Activated CD4-positive, alpha-beta T cell treated with anti-CD3 and anti-CD28 coated beads, Interleukin-2, amount 10 ng/mL, durations not matched to agents 24 days and 14 days (primary cell): ENCODE results near the gene RGS2. TPM values are rescaled to one million over a fixed set of nuclear protein-coding genes. Genes with fewer than 3 reads are reported as not detected.

ENCODE experiments used
- DNase-seq: peaks from one replicate; pipeline ENCODE4 v3.0.0; 2022
- H3K27ac Mint-ChIP-seq: one replicate; pipeline ENCODE4 v1.8.0; 2022; ENCODE audit warnings: mild to moderate bottlenecking, mixed read lengths
- H3K27me3 Mint-ChIP-seq: one replicate; pipeline ENCODE4 v1.8.0; 2022; ENCODE audit warnings: mixed read lengths
- H3K36me3 Mint-ChIP-seq: one replicate; pipeline ENCODE4 v1.8.0; 2022; ENCODE audit warnings: low read depth, mild to moderate bottlenecking, mixed read lengths
- H3K4me1 Mint-ChIP-seq: one replicate; pipeline ENCODE4 v1.8.0; 2021; ENCODE audit warnings: mixed read lengths
- H3K4me3 Mint-ChIP-seq: one replicate; pipeline ENCODE4 v1.8.0; 2022; ENCODE audit warnings: mild to moderate bottlenecking, moderate library complexity, mixed read lengths
- H3K9me3 Mint-ChIP-seq: one replicate; pipeline ENCODE4 v1.8.0; 2021; ENCODE audit warnings: mixed read lengths
- intact Hi-C: fragments of 100-400 bp; cut with micrococcal nuclease; formaldehyde crosslinking; loops from one replicate; pipeline ENCODE4 v1.15.1; 2023
- total RNA-seq: library from RNA; stranded (reverse); gene quantifications from 2 replicates; pipeline ENCODE4 v1.2.3, GENCODE V29; 2022

RGS2 gene, protein sequence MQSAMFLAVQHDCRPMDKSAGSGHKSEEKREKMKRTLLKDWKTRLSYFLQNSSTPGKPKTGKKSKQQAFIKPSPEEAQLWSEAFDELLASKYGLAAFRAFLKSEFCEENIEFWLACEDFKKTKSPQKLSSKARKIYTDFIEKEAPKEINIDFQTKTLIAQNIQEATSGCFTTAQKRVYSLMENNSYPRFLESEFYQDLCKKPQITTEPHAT
- total RNA-seq: 5.2 and 6.7 TPM in 2 replicates

GRCh38 chr1:192808518-192809306, at the start of gene RGS2:
Gene RGS2, plus strand, starts transcription at chr1:192809039. Its CDS starts 33 bp downstream, at chr1:192809072.
- no peaks in the 10 kb centered on the region for H3K9me3 Mint-ChIP-seq

DNA sequence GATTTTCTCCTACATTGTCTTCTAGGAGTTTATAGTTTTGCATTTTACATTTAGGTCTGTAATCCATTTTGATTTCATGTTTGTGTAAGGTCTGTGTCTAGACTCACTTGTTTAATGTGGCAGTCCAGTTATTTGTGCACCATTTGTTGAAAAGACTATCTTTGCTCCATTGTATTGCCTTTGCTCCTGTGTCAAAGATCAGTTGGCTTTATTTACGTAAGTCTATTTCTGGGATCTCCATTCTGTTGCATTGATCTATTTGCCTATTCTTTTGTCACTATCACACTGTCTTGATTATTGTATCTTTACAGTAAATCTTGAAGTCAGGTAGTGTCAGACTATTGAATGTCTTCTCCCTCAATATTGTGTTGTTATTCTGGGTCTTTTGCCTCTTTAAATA, 49.7 kb upstream of the RGS2 start:
- no peak overlapping the region for H3K4me3 Mint-ChIP-seq
- peaks cover 9% of the 10 kb centered on the region for H3K27me3 Mint-ChIP-seq
- intact Hi-C loops: no loop called here
- peaks cover 2% of the 10 kb centered on the region for H3K4me1 Mint-ChIP-seq
- H3K27ac Mint-ChIP-seq: no peak overlapping the region
- no peak for DNase-seq
- no peaks in the 10 kb centered on the region for H3K9me3 Mint-ChIP-seq
- H3K36me3 Mint-ChIP-seq: no peaks in the 10 kb centered on the region

More at GRCh38 chr1:192808518-192809306, at the start of gene RGS2:
- Mint-ChIP-seq H3K36me3 (peaks cover 16% of the 10 kb centered on the region), H3K4me3 (peak within 1 kb of the TSS; percentile 95), H3K4me1 (peaks cover 35% of the 10 kb centered on the region), H3K27me3 (peaks cover 7% of the 10 kb centered on the region), H3K27ac (peak within 1 kb of the TSS; percentile 96)
- intact Hi-C loops: loop anchor here (1.0 to 10.0 kb wide), 8 partner anchors 128 to 1486 kb away; partner anchors contain the start of genes GLRX2, RO60 and UCHL5
- peak; percentile 96 for DNase-seq

DNA sequence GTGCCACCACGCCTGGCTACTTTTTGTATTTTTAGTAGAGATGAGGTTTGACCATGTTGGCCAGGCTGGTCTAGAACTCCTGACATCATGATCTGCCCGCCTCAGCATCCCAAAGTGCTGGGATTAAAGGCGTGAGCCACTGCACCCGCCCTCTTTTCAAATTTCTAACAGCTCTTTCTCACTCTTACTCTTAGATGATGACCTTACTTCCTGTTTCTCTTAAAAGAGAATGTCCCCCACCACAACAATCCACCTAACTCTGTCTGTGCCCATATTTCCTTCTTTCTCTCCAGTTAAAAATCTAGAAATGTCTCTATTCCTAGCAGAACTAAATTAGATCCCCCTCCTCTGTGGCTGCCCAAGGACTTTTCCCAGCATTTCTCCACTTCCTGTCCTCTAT, 46.6 kb upstream of the RGS2 start:
- intact Hi-C loops: no loop called here
- DNase-seq: no peak
- Mint-ChIP-seq H3K36me3 (no peaks in the 10 kb centered on the region), H3K27me3 (peaks cover 7% of the 10 kb centered on the region), H3K9me3 (no peaks in the 10 kb centered on the region), H3K4me3 (no peak overlapping the region), H3K27ac (no peak overlapping the region), H3K4me1 (peaks cover 2% of the 10 kb centered on the region)

- Mint-ChIP-seq H3K9me3 (no peaks in the 10 kb centered on the region), H3K27ac (no peak overlapping the region)
Observed at GRCh38 chr1:192763243-192763642, 45.6 kb upstream of the RGS2 start.

DNA sequence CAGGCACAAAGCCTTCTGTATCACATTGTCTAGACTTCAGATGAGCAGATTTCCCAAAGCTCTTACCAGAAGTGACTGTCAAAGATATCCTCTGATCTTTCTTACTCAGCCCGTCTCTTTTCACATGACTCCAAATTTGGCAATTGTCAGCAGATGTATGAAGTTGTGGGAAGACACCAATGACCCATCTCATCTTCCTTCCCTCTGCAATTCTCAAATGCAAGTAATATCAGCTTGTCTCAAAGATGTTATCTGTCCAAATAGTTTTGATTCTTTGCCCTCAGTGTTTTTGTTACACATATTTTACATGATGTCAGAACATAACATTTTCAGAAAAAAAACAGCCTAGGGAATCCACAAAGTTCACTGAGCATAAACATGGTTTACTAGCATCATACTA, 45.1 kb upstream of the RGS2 start:
- intact Hi-C loops: no loop called here
- no peak for DNase-seq
- H3K36me3 Mint-ChIP-seq: no peaks in the 10 kb centered on the region

More at GRCh38 chr1:192763243-192763642, 45.6 kb upstream of the RGS2 start:
- intact Hi-C loops: no loop called here
- Mint-ChIP-seq H3K27me3 (peaks cover 9% of the 10 kb centered on the region), H3K4me1 (peaks cover 2% of the 10 kb centered on the region), H3K36me3 (no peaks in the 10 kb centered on the region), H3K4me3 (no peak overlapping the region)
- DNase-seq: no peak

DNA sequence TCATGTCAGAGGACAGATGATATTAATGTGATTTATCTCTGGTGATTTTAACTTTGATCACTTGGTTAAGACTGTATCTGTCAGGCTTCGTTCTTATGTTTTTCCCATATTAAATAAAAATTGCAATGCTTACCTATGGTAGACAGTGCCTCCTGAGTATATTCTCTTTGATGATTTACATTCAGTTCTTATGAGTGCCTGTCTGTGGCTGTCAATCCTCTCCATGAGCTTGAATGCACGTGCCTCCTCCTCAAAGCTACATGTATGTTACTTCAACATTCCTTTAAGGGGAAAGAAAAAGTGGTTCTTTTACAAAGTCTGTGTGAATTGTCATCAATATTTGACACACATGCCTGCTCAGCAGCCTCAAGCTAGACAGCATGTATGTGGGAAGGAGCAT, 44.2 kb upstream of the RGS2 start:
- intact Hi-C loops: no loop called here
- DNase-seq: no peak
- Mint-ChIP-seq H3K4me1 (peaks cover 2% of the 10 kb centered on the region), H3K27me3 (peaks cover 6% of the 10 kb centered on the region), H3K9me3 (no peaks in the 10 kb centered on the region), H3K4me3 (no peak overlapping the region), H3K36me3 (no peaks in the 10 kb centered on the region), H3K27ac (no peak overlapping the region)

More for the DNA sequence above, 45.1 kb upstream of the RGS2 start:
- Mint-ChIP-seq H3K9me3 (no peaks in the 10 kb centered on the region), H3K4me1 (peaks cover 2% of the 10 kb centered on the region), H3K4me3 (no peak overlapping the region), H3K27ac (no peak overlapping the region), H3K27me3 (peaks cover 9% of the 10 kb centered on the region)

DNA sequence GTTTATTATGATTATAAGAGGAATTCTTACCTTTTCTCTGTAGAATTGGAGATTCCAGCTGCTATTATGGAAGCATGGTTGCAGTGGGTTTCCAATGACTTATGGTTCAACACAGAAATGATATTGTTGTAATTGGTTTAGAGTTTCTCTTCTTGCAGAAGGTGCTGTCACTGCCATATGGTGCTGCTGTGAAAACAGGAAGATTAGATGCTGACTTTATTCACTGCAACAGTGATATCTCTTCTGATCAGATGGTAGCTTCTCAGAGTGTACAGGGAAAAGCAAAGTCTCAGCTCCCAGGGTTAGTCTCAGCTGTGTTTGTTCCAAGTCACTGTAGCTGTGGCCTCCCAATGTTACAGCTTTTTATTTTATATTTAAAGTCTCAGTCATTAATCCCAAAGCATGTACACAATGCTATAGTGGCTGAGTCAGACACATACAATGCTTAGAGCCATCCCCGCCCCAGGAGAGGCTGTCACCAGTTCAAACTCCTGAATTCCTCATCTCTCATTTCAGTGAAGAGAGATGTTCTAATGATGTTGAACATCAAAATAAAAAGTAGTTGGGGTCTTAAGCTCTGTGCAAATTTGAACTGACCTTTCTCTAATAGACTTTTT, 42.7 kb upstream of the RGS2 start:
- Mint-ChIP-seq H3K4me1 (peaks cover 2% of the 10 kb centered on the region), H3K27ac (no peak overlapping the region), H3K9me3 (no peaks in the 10 kb centered on the region), H3K36me3 (no peaks in the 10 kb centered on the region), H3K4me3 (no peak overlapping the region), H3K27me3 (peaks cover 6% of the 10 kb centered on the region)
- DNase-seq: no peak
- intact Hi-C loops: no loop called here

- H3K27me3 Mint-ChIP-seq: peaks cover 6% of the 10 kb centered on the region
- no peaks in the 10 kb centered on the region for H3K36me3 Mint-ChIP-seq
- no peak overlapping the region for H3K27ac Mint-ChIP-seq
- intact Hi-C loops: no loop called here
- H3K4me1 Mint-ChIP-seq: peaks cover 2% of the 10 kb centered on the region
- no peaks in the 10 kb centered on the region for H3K9me3 Mint-ChIP-seq
- no peak overlapping the region for H3K4me3 Mint-ChIP-seq
- DNase-seq: no peak
Observed at GRCh38 chr1:192766876-192767275, 42.0 kb upstream of the RGS2 start.

- no peak for DNase-seq
- no peak overlapping the region for H3K4me3 Mint-ChIP-seq
- no peaks in the 10 kb centered on the region for H3K4me1 Mint-ChIP-seq
- H3K36me3 Mint-ChIP-seq: no peaks in the 10 kb centered on the region
- peaks cover 6% of the 10 kb centered on the region for H3K27me3 Mint-ChIP-seq
- intact Hi-C loops: no loop called here
- H3K27ac Mint-ChIP-seq: no peak overlapping the region
- no peaks in the 10 kb centered on the region for H3K9me3 Mint-ChIP-seq
Observed at GRCh38 chr1:192767798-192768197, 41.0 kb upstream of the RGS2 start.

GRCh38 chr1:192768463-192768862, 40.4 kb upstream of the RGS2 start:
- H3K27ac Mint-ChIP-seq: no peak overlapping the region

GRCh38 chr1:192771341-192771740, 37.5 kb upstream of the RGS2 start:
- Mint-ChIP-seq H3K27ac (no peak overlapping the region), H3K27me3 (peaks cover 6% of the 10 kb centered on the region), H3K36me3 (no peaks in the 10 kb centered on the region), H3K9me3 (no peaks in the 10 kb centered on the region), H3K4me1 (no peaks in the 10 kb centered on the region), H3K4me3 (no peak overlapping the region)
- DNase-seq: no peak
- intact Hi-C loops: no loop called here

More at GRCh38 chr1:192768463-192768862, 40.4 kb upstream of the RGS2 start:
- no peaks in the 10 kb centered on the region for H3K36me3 Mint-ChIP-seq
- no peaks in the 10 kb centered on the region for H3K9me3 Mint-ChIP-seq
- DNase-seq: no peak
- intact Hi-C loops: no loop called here
- H3K4me3 Mint-ChIP-seq: no peak overlapping the region
- peaks cover 6% of the 10 kb centered on the region for H3K27me3 Mint-ChIP-seq
- H3K4me1 Mint-ChIP-seq: no peaks in the 10 kb centered on the region

DNA sequence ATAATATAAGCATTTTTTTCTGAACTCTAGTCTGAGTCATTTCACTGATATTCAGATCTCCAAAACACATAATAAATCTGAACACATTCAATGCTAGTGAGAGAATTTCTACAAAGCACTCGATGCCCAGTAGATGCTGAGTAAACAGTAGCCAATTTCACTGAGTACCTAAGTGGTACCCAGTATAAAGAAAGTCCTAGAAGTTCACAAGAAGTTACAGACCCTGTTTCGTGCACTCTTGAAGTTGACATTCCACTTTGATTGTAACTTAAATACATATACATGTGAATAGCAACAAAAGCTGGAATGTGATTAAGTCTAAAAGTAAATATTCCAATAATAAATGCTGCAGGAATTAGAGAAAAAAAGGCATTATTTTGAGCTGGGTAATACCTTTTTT, 33.2 kb upstream of the RGS2 start:
- Mint-ChIP-seq H3K4me1 (no peaks in the 10 kb centered on the region), H3K9me3 (no peaks in the 10 kb centered on the region), H3K27me3 (peaks cover 5% of the 10 kb centered on the region), H3K36me3 (no peaks in the 10 kb centered on the region), H3K27ac (no peak overlapping the region), H3K4me3 (no peak overlapping the region)
- intact Hi-C loops: no loop called here
- no peak for DNase-seq

DNA sequence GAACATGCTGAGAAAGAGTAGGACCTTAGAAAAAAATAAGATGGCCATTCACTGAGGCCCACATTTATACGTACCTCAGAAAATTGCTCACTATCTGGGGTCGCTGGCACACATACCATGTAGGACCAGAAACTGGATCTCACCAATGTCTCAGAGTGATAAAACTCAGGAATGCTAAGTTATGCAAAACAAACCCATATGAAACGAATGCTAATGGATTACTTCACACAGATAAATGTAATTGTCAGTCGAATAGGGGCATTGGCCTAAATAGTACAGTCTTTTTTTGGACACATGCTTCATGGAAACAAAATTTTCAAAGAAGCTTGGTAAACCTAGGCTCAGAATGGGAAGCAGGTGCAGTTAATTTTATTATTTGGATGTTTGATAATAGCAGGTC, 32.6 kb upstream of the RGS2 start:
- no peak for DNase-seq
- H3K9me3 Mint-ChIP-seq: no peaks in the 10 kb centered on the region
- intact Hi-C loops: no loop called here
- H3K4me3 Mint-ChIP-seq: no peak overlapping the region
- peaks cover 9% of the 10 kb centered on the region for H3K27me3 Mint-ChIP-seq
- H3K27ac Mint-ChIP-seq: no peak overlapping the region
- H3K36me3 Mint-ChIP-seq: no peaks in the 10 kb centered on the region
- H3K4me1 Mint-ChIP-seq: no peaks in the 10 kb centered on the region

GRCh38 chr1:192776998-192777397, 31.8 kb upstream of the RGS2 start:
- Mint-ChIP-seq H3K27ac (no peak overlapping the region), H3K36me3 (no peaks in the 10 kb centered on the region), H3K4me3 (no peak overlapping the region), H3K27me3 (peaks cover 9% of the 10 kb centered on the region), H3K4me1 (no peaks in the 10 kb centered on the region), H3K9me3 (no peaks in the 10 kb centered on the region)
- intact Hi-C loops: no loop called here
- no peak for DNase-seq
